Middle frontal gyrus (tissue), 1 donor: ENCODE results near the gene CHMP4A.
"Not testable (repeated sequence)": the region's sequence is repeated elsewhere in the genome, so short reads cannot be mapped to it uniquely, and the experiment has no call there.

Experiments
- DNase-seq: peaks from one replicate; pipeline ENCODE4 v3.0.0-alpha.2; 2015; ENCODE audit warnings: low spot score; ENCODE audit errors: extremely low spot score

The CHMP4A gene

GRCh38 chr14:24247422-24247821, 34.1 kb upstream of the CHMP4A start:
- no peak for DNase-seq

DNA sequence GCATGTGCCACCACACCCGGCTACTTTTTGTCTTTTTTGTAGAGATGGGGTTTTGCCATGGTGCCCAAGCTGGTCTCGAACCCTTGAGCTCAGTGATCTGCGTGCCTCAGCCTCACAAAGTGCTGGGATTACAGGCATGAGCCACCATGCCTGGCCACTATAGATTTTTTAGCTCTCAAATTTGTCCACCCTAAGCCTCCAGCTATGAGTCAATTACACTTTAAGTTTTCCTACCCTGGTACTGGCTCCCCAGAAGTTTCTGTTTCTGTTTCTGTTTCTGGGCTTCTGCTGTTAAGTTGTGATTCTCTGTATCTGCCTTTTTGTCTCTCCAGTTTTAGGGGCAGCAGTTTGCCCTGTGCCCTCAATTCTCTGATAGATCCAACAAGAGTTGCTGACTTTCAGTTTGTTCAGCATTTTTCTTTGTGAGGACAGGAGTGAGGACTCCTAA, 33.5 kb upstream of the CHMP4A start:
- no peak for DNase-seq

- not testable (repeated sequence) for DNase-seq
These were observed 32.1 kb upstream of the CHMP4A start for GRCh38 chr14:24245350-24245749.

- DNase-seq = no peak
These were observed 30.1 kb upstream of the CHMP4A start for GRCh38 chr14:24243336-24243836.

GRCh38 chr14:24241829-24242443, 28.6 kb upstream of the CHMP4A start:
- DNase-seq = peak; percentile 84

DNA sequence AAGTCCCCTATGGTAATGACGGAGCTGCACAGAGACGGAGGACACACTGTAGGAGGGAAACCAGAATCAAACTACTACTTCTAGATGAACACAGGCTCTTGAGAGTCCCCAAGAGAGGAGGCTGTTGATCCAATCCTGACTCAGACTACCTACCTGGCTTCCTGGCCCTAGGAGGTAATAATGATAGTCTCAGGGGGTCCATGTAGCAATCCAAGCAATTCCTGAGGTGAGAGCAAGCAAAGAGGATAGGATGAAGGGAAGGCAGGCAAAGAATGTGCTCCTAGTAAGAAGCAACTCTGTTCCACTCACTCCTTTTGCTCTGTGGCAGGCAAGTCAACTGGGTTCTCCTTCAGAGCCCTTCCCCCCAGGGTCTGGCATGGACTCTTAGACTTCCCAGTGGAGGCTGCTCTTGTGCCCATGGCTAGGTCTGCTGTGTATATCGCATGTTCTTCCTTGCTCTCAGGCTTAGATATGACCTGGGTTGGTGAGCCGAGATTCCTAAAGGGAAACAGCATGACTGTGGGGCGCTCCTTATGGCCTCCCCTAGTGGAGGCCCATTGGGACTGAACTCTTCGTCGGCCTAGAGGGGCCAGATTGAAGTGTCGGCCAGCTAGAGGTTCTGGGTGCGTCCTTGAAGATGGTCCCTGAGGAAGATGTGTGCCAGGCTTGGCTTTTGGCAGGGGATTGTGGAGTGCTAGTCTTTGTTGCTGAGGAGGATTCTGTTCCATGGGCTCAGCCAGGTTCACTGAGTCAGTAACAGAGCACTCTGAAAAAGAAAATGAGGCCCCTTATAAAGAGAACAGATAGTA, 27.0 kb upstream of the CHMP4A start:
- no peak for DNase-seq

DNA sequence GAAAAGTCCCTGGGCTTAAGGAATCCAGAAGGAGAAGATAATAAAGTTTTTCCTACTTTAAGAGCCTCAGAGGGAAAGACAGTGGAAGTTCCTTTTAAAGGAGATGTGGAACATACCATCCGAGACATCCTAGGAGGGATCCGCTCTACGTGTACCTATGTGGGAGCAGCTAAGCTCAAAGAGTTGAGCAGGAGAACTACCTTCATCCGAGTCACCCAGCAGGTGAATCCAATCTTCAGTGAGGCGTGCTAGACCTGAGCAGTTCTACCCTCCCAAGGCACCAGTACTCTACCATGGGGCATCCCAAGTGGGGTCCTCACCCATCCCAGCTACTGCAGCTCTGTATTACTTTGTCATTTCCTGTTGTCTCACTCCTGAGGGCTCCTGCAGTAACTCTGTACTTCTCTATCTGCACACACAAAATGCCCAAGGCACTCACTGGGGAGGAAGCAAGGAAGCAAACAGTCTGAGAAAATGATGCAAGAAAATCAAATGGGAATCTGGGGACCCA, 25.3 kb upstream of the CHMP4A start:
- DNase-seq = no peak

DNA sequence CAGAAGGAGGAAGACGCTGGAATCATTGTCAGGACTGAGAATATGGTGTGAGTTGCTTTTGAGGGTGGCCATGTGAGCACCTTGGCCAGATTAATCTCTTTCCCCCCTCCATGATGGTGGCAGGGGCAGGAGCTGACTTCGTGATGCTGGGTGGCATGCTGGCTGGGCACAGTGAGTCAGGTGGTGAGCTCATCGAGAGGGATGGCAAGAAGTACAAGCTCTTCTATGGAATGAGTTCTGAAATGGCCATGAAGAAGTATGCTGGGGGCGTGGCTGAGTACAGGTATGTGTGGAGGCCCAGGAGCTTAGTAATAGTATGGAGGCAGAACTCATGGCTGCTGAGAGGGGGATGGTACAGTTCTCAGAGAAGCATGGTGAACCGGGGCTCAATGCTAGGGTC, 24.8 kb upstream of the CHMP4A start:
- DNase-seq = no peak

- no peak for DNase-seq
These were observed 24.2 kb upstream of the CHMP4A start for GRCh38 chr14:24237463-24237955.

- DNase-seq = no peak
These were observed 23.6 kb upstream of the CHMP4A start for GRCh38 chr14:24236689-24237462.

GRCh38 chr14:24235804-24236688, 22.8 kb upstream of the CHMP4A start:
- DNase-seq = no peak

DNA sequence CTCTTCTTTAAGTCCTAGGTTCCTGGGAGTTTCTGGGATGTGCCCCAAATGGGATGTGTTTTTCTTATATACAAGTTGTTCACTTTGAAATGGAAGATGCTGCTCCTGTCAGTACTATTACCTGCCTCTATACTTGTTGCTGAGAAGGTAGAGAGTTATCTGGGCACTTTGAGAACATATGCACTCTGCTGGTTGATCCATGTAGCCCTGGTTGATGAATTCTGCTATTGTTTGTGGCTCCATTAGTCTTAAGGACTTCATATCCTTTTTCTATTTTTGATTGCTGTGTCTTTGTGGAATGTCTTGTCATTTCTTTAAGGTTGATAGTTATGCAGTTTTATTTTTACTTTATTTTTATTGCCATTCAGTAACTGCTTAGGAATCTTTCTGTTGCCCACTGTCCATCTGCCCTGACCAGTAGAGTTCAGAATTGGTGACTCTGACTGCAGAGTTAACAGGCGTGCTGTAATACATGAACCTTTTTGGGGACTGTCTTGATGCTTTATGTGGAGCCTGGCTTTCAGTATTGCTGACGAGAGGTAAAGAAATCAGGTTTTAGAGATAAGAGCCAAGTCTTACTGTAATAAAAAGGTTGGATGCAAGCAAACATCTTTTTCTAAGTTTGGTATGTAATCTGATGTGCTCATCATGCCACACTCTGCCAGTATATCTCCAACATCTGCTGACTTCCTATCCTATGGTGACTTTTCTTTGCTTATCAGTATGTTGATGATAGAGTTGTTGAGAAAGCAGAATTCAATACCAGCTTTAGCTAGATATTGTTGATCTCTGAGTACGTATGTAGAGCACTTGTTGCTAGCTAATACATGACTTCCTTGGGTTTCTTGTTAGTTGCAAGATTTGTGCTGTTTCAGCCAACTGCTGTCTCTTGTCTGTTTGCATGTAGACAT, 21.1 kb upstream of the CHMP4A start:
- no peak for DNase-seq

DNA sequence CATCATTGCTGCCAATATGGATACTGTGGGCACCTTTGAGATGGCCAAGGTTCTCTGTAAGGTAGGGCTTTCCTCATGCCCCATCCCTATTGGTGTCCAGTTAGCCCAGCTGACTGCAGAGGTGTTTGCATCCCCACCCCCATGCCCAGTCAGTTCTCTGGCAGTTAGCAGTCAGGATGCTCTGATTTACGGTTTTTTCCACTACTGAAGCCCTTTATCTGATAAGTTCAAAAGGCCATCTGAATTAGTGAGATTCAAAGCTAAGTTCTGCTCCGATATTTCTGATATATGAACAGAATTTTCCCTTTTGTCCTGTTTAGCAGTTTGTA, 20.2 kb upstream of the CHMP4A start:
- no peak for DNase-seq

DNA sequence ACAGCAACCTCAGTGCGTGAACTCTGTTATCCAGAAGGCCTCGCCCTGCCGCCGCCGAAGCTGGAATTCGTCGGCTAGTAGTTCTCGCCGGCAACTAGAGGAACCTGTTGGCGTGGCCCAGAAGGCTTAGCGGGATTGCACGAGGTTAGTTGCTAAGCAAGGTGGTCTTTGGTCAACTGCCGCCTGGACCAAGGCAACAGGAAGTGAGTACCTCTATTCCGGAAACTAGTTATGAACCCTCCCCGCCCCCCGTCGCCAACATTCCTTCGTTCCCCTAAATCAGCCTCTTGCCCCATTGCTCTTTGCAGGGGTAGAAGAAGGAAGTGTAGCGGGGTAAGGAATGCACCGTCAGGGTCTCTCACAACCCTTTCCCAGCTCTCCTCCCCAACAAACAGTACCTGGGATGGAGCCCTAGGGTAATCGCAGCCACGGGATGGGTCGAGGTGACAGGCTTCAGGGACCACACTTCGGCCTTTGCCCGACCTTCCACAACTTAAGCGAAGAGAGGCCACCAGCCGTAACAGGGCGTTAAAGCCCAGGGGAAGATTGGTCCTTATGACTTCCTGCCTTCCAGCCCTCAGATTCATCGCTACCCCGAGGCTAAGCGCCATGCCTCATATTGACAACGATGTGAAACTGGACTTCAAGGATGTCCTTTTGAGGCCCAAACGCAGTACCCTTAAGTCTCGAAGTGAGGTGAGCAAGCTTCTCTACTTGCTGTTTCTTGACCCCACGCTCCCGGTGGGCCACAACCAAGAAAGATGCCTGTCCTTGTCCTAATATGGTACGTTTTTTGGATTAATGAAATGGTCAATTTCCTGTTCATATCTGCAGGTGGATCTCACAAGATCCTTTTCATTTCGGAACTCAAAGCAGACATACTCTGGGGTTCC, 19.6 kb upstream of the CHMP4A start, which contains the start of gene GMPR2:
Gene GMPR2 (plus strand): TSS at position 285 of the 893 bp plus-strand sequence. CDS start 325 bp downstream, at position 610.
- DNase-seq = no peak

DNA sequence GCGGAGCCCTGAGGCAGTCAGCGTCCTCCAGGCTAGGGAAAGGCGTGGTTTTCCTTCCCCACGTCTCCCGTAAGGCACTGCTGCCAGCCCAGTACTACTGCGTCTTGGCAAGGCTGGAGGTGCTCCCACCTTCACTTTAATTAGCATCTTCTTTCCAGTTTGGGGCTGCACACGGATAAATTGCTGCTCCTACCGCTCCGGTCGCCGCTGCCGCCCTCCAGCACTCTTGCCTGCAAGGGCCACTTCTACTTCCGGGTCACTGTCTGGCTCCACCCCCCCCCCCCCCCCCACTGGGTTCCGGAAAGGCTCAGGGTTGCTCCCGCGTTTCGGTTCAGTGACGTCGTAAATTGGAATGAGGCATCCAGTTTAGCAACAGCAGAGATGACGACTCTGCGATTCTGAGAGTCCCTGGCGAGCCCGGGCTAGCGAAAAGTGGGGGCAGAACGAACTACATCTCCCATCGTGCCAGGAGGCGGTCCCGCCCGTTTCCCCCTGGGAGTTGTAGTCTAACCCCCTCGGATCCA, 18.9 kb upstream of the CHMP4A start, which contains the start of gene NEDD8:
Gene NEDD8 (minus strand): TSS at position 247 of the 524 bp plus-strand sequence. CDS start 100 bp downstream, at position 147.
- peak; percentile 86 for DNase-seq

DNA sequence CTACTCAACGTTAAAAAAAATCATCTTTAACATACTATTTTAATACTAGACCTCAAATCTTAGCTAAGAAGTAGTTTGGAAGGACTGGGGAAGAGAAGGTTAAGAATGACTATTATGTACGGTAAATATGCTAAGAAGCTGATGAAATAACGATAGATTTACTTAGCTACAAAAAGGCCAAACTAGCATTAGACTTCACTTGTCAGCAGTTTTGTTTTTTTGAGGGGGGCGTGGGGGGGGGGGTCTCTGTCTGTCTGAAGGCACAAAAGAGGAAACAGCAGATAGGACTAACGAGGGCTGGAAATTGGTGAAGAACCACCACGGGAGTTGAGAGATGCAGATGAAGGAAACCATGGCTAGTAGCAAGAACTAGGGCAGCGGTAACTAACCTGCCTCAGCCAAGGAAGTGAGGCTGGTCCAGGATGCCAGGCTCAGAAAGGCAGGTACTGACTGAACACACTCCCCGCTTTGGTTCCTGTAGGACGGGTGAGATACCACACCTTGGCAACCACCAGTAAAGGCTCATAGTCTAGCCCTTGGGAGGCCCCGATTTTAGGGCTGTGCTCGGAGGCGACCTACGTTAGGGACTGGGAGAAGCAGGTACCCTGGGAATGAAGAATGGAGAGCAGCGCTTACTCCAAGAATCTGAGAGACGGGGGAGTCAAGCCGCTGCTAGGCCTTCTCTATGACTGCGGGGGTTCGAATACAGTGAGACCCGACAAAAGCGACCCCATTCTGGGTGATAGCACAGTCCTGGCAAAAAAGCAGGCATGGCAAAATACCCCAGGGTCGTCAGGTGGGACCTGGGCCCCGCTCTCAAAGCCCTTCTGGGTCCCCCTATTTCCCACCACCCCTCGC, 18.2 kb upstream of the CHMP4A start:
- DNase-seq = no peak

GRCh38 chr14:24228902-24229301, 15.6 kb upstream of the CHMP4A start:
- DNase-seq = no peak
